ENCODE measurements around the gene DNLZ. TPM values are rescaled to one million over a fixed set of nuclear protein-coding genes. Genes with fewer than 3 reads are reported as not detected.

Gene DNLZ
- total RNA-seq, 1 experiment from 2014 or later = 9.1 TPM

GRCh38 chr9:136331030-136331429, 32.5 kb downstream of the DNLZ start:
- Histone ChIP-seq H3K36me3 (ENCODE audit: low read depth) (no peaks in the 10 kb centered on the region), H3K9me2 (ENCODE audit: insufficient read depth) (no peaks in the 10 kb centered on the region), H3K79me2 (ENCODE audit: low read depth) (no peaks in the 10 kb centered on the region), H3K27me3 (ENCODE audit: insufficient read depth, low read depth) (no peaks in the 10 kb centered on the region), H3K4me3 (no peak overlapping the region), H4K20me1 (ENCODE audit: insufficient read depth) (peaks cover 5% of the 10 kb centered on the region; the same call in 1 of the 2 replicates), H3F3A (ENCODE audit: insufficient read depth, low read depth) (peaks cover 8% of the 10 kb centered on the region; the same call in 1 of the 2 replicates), H2AFZ (no peak overlapping the region), H3K4me2 (no peak overlapping the region), H3K27ac (no peak overlapping the region), H3K9me3 (ENCODE audit: insufficient read depth, low read depth) (no peaks in the 10 kb centered on the region), H3K4me1 (replicated peaks; ENCODE audit: insufficient read depth) (peaks cover 11% of the 10 kb centered on the region; the same call in 1 of the 2 replicates)
- ChIA-PET POLR2A (ENCODE audit: unreplicated experiment) (no interaction called here), CTCF (interaction anchor here (1.2 kb wide), 1 partner anchor 15 kb away, joined by 3 read pairs; no protein-coding TSS in a partner anchor)
- BruUV-seq (replicated peaks) = no TSS peak
- no peak for TF ChIP-seq CTCF (conservative IDR thresholded peaks at IDR 0.05)
- no peak for TF ChIP-seq EZH2 (IDR thresholded peaks at IDR 0.05; ENCODE audit: low read depth)
- DNase-seq = no peak
- intact Hi-C loops (cut with micrococcal nuclease; ENCODE audit: unreplicated experiment) = no loop called here

DNA sequence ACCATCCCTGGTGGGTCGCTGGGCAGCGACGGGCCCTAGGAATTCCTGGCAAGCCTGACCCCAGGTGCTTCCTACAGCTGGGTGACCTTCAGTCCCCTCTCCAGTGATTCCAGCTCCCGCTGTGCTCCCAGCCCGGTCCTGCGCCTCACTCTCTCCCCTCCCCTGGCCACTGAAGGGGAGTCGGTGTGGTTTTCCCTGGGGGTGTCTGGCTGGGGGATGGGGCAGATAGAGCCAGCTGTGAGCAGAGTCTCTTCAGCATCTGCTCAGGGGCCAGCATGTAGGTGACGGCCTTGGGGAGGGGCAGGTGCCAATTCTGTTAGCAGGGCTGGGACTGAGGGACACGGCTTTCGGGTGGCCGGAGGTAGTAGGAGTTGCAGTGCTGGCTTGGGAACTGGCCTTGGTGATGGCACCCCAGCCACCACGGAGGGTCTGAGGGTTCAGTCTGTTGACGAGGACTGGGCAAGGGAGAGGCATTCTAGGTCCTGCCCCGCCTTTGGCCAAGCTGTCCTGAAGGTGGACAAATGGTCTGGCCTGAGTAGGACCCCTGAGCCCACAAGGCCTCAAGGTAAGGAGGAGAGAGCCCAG, 33.0 kb downstream of the DNLZ start:
- no peaks in the 10 kb centered on the region for H3K9me2 ChIP-seq (ENCODE audit: insufficient read depth)
- TF ChIP-seq EZH2 (IDR thresholded peaks at IDR 0.05; ENCODE audit: low read depth) (no peak), CTCF (conservative IDR thresholded peaks at IDR 0.05) (no peak)
- H2AFZ ChIP-seq = no peak overlapping the region
- BruUV-seq (replicated peaks) = no TSS peak
- no peak for DNase-seq
- H3F3A ChIP-seq (ENCODE audit: insufficient read depth, low read depth) = peaks cover 8% of the 10 kb centered on the region; the same call in 1 of the 2 replicates
- peaks cover 5% of the 10 kb centered on the region; the same call in 1 of the 2 replicates for H4K20me1 ChIP-seq (ENCODE audit: insufficient read depth)
- peaks cover 11% of the 10 kb centered on the region; the same call in 1 of the 2 replicates for H3K4me1 ChIP-seq (replicated peaks; ENCODE audit: insufficient read depth)
- H3K4me3 ChIP-seq = no peak overlapping the region
- no peaks in the 10 kb centered on the region for H3K79me2 ChIP-seq (ENCODE audit: low read depth)
- POLR2A ChIA-PET (ENCODE audit: unreplicated experiment) = no interaction called here
- intact Hi-C loops (cut with micrococcal nuclease; ENCODE audit: unreplicated experiment) = no loop called here
- no peaks in the 10 kb centered on the region for H3K27me3 ChIP-seq (ENCODE audit: insufficient read depth, low read depth)
- CTCF ChIA-PET = interaction anchor here (1.2 kb wide), 1 partner anchor 15 kb away, joined by 3 read pairs; no protein-coding TSS in a partner anchor
- no peak overlapping the region for H3K4me2 ChIP-seq
- H3K27ac ChIP-seq = no peak overlapping the region
- H3K36me3 ChIP-seq (ENCODE audit: low read depth) = no peaks in the 10 kb centered on the region
- H3K9me3 ChIP-seq (ENCODE audit: insufficient read depth, low read depth) = no peaks in the 10 kb centered on the region

- DNase-seq = no peak
- no peaks in the 10 kb centered on the region for H3K36me3 ChIP-seq (ENCODE audit: low read depth)
- no TSS peak for BruUV-seq (replicated peaks)
- peaks cover 11% of the 10 kb centered on the region; the same call in 1 of the 2 replicates for H3K4me1 ChIP-seq (replicated peaks; ENCODE audit: insufficient read depth)
- no peaks in the 10 kb centered on the region for H3K27me3 ChIP-seq (ENCODE audit: insufficient read depth, low read depth)
- H3F3A ChIP-seq (ENCODE audit: insufficient read depth, low read depth) = peaks cover 8% of the 10 kb centered on the region; the same call in 1 of the 2 replicates
- no peak overlapping the region for H3K27ac ChIP-seq
- no peaks in the 10 kb centered on the region for H3K79me2 ChIP-seq (ENCODE audit: low read depth)
- no peaks in the 10 kb centered on the region for H3K9me3 ChIP-seq (ENCODE audit: insufficient read depth, low read depth)
- ChIA-PET POLR2A (ENCODE audit: unreplicated experiment) (no interaction called here), CTCF (no interaction called here)
- intact Hi-C loops (cut with micrococcal nuclease; ENCODE audit: unreplicated experiment) = no loop called here
- H3K4me3 ChIP-seq = no peak overlapping the region
- no peak overlapping the region for H3K4me2 ChIP-seq
- peaks cover 5% of the 10 kb centered on the region; the same call in 1 of the 2 replicates for H4K20me1 ChIP-seq (ENCODE audit: insufficient read depth)
- no peaks in the 10 kb centered on the region for H3K9me2 ChIP-seq (ENCODE audit: insufficient read depth)
- TF ChIP-seq EZH2 (IDR thresholded peaks at IDR 0.05; ENCODE audit: low read depth) (no peak), CTCF (conservative IDR thresholded peaks at IDR 0.05) (no peak)
- H2AFZ ChIP-seq = no peak overlapping the region
Measured at GRCh38 chr9:136329636-136330405, 33.7 kb downstream of the DNLZ start.
